Neural progenitor cell (in vitro differentiated cells): ENCODE data around the gene PCDHB13. TPM values are rescaled to one million over a fixed set of nuclear protein-coding genes. Genes with fewer than 3 reads are reported as not detected.
"Not testable (repeated sequence)": the region's sequence is repeated elsewhere in the genome, so short reads cannot be mapped to it uniquely, and the experiment has no call there.

Source experiments
- DNase-seq: peaks from one replicate; pipeline ENCODE4 v3.0.0-alpha.2; 2016; ENCODE audit warnings: low spot score
- H2AFZ ChIP-seq: fragments of 200-600 bp; sonication (generic); replicated peaks from 2 replicates; pipeline ENCODE4 v1.6.1; 2016; ENCODE audit warnings: antibody characterized with exemption
- H3F3A ChIP-seq: fragments of 200-600 bp; sonication (generic); 2 replicates; pipeline ENCODE4 v1.6.1; 2016; ENCODE audit warnings: antibody characterized with exemption, low read depth
- H3K27ac ChIP-seq: fragments of 200-600 bp; sonication (generic); 2 replicates; pipeline ENCODE4 v1.5.1; 2016; ENCODE audit warnings: mild to moderate bottlenecking
- H3K27me3 ChIP-seq: fragments of 200-600 bp; sonication (generic); 2 replicates; pipeline ENCODE4 v1.6.1; 2016; ENCODE audit warnings: mild to moderate bottlenecking, moderate library complexity
- H3K36me3 ChIP-seq: fragments of 200-600 bp; sonication (generic); 2 replicates; pipeline ENCODE4 v1.5.1; 2016
- H3K4me1 ChIP-seq: fragments of 200-600 bp; sonication (generic); 2 replicates; pipeline ENCODE4 v1.6.1; 2016; ENCODE audit warnings: mixed run types
- H3K4me2 ChIP-seq: fragments of 200-600 bp; sonication (generic); 2 replicates; pipeline ENCODE4 v1.6.1; 2016
- H3K4me3 ChIP-seq: fragments of 200-600 bp; sonication (generic); 2 replicates; pipeline ENCODE4 v1.5.1; 2016
- H3K79me2 ChIP-seq: fragments of 200-600 bp; sonication (generic); 2 replicates; pipeline ENCODE4 v1.6.1; 2016; ENCODE audit warnings: low read depth
- H3K9ac ChIP-seq: fragments of 200-600 bp; sonication (generic); 2 replicates; pipeline ENCODE4 v1.6.1; 2016
- H3K9me3 ChIP-seq: fragments of 200-600 bp; sonication (generic); 2 replicates; pipeline ENCODE4 v1.5.1; 2016; ENCODE audit warnings: low read depth
- H4K20me1 ChIP-seq: fragments of 200-600 bp; sonication (generic); 2 replicates; pipeline ENCODE4 v1.6.1; 2016; ENCODE audit warnings: low read depth
- H3K27ac Mint-ChIP-seq: 3 replicates; pipeline ENCODE4 v1.8.0; 2021; ENCODE audit warnings: mixed read lengths
- H3K27me3 Mint-ChIP-seq: 2 replicates; pipeline ENCODE4 v1.8.0; 2022; ENCODE audit warnings: low read depth, mild to moderate bottlenecking, inconsistent platforms, moderate library complexity, mixed read lengths; ENCODE audit not compliant: insufficient read depth
- H3K36me3 Mint-ChIP-seq: 3 replicates; pipeline ENCODE4 v1.8.0; 2021; ENCODE audit warnings: mixed read lengths
- H3K4me1 Mint-ChIP-seq: 3 replicates; pipeline ENCODE4 v1.8.0; 2021; ENCODE audit warnings: mixed read lengths
- H3K4me3 Mint-ChIP-seq: 3 replicates; pipeline ENCODE4 v1.8.0; 2021; ENCODE audit warnings: mild to moderate bottlenecking, moderate library complexity, mixed read lengths
- H3K9me3 Mint-ChIP-seq: 3 replicates; pipeline ENCODE4 v1.8.0; 2020; ENCODE audit warnings: mixed read lengths
- CTCF ChIP-seq: fragments of 200-600 bp; sonication (generic); IDR thresholded peaks from 2 replicates; pipeline ENCODE4 v1.5.1; 2017; ENCODE audit warnings: antibody characterized with exemption, mild to moderate bottlenecking
- EZH2 ChIP-seq: fragments of 200-600 bp; sonication (generic); IDR thresholded peaks from 2 replicates; pipeline ENCODE4 v1.6.1; 2017; ENCODE audit warnings: antibody characterized with exemption, mild to moderate bottlenecking, moderate library complexity
- EZH2phosphoT487 ChIP-seq: fragments of 200-600 bp; sonication (generic); IDR thresholded peaks from 2 replicates; pipeline ENCODE4 v1.6.1; 2017; ENCODE audit warnings: antibody characterized with exemption
- total RNA-seq: library from RNA; depleted of rRNA; stranded (reverse); fragments of >200 nt; gene quantifications from 2 replicates; pipeline ENCODE4 v1.2.3, GENCODE V29; 2015; ENCODE audit warnings: low replicate concordance

The PCDHB13 gene
- total RNA-seq, 1 donor from 2014 or later, result 2.4 TPM

- Mint-ChIP-seq H3K4me3 (no peak overlapping the region), H3K27me3 (peaks cover 2% of the 10 kb centered on the region), H3K4me1 (no peaks in the 10 kb centered on the region), H3K27ac (no peak overlapping the region), H3K9me3 (peaks cover 66% of the 10 kb centered on the region), H3K36me3 (peaks cover 11% of the 10 kb centered on the region)
- H3K36me3 ChIP-seq, result no peaks in the 10 kb centered on the region
- no peaks in the 10 kb centered on the region for H3K4me1 ChIP-seq
- no peak overlapping the region for H3K4me2 ChIP-seq
- no peak for DNase-seq
- no peaks in the 10 kb centered on the region for H4K20me1 ChIP-seq
- no peak overlapping the region for H3K9ac ChIP-seq
- no peaks in the 10 kb centered on the region for H3F3A ChIP-seq
- peaks cover 16% of the 10 kb centered on the region for H3K9me3 ChIP-seq
- no peak overlapping the region for H3K27ac ChIP-seq
- H3K4me3 ChIP-seq, result no peak overlapping the region
- no peaks in the 10 kb centered on the region for H3K27me3 ChIP-seq
- H3K79me2 ChIP-seq, result no peaks in the 10 kb centered on the region
- no peak overlapping the region for H2AFZ ChIP-seq
- TF ChIP-seq EZH2, result no peak
- no peak for TF ChIP-seq EZH2phosphoT487
- no peak for TF ChIP-seq CTCF
Observed at GRCh38 chr5:141236516-141237313, 23.0 kb downstream of the PCDHB13 start.

- Histone ChIP-seq H3K4me1 (no peaks in the 10 kb centered on the region), H3K27ac (no peak overlapping the region), H4K20me1 (no peaks in the 10 kb centered on the region), H3K9ac (no peak overlapping the region), H3K9me3 (peaks cover 15% of the 10 kb centered on the region), H2AFZ (no peak overlapping the region), H3K79me2 (no peaks in the 10 kb centered on the region), H3K4me3 (no peak overlapping the region), H3K27me3 (no peaks in the 10 kb centered on the region), H3K4me2 (no peak overlapping the region), H3K36me3 (peaks cover 4% of the 10 kb centered on the region), H3F3A (no peaks in the 10 kb centered on the region)
- TF ChIP-seq EZH2 (no peak), EZH2phosphoT487 (no peak), CTCF (no peak)
- Mint-ChIP-seq H3K4me3 (no peak overlapping the region), H3K36me3 (peaks cover 15% of the 10 kb centered on the region), H3K4me1 (no peaks in the 10 kb centered on the region), H3K27me3 (no peaks in the 10 kb centered on the region), H3K27ac (no peak overlapping the region), H3K9me3 (peaks cover 76% of the 10 kb centered on the region)
- no peak for DNase-seq
Observed at GRCh38 chr5:141241496-141241895, 27.8 kb downstream of the PCDHB13 start.

- peaks cover 27% of the 10 kb centered on the region for H3K36me3 Mint-ChIP-seq
- H3K4me3 ChIP-seq, result peak within 1 kb of the TSS; percentile 41
Observed at GRCh38 chr5:141245250-141245717, 31.6 kb downstream of the PCDHB13 start, which contains the start of gene PCDHB15. TSS of gene PCDHB15 (plus strand) at chr5:141245395. CDS start at chr5:141245579, 184 bp downstream.

GRCh38 chr5:141246971-141247370 is 33.3 kb downstream of the PCDHB13 start:
- H3K27ac Mint-ChIP-seq, H3K9ac ChIP-seq, H4K20me1 ChIP-seq, H3K27me3 Mint-ChIP-seq, H3K27ac ChIP-seq, H3F3A ChIP-seq, H2AFZ ChIP-seq, H3K4me2 ChIP-seq, DNase-seq, H3K79me2 ChIP-seq, H3K4me3 Mint-ChIP-seq, H3K4me1 Mint-ChIP-seq, H3K4me1 ChIP-seq, H3K4me3 ChIP-seq, H3K27me3 ChIP-seq: not testable (repeated sequence)
- Histone ChIP-seq H3K36me3 (peaks cover 18% of the 10 kb centered on the region), H3K9me3 (peaks cover 15% of the 10 kb centered on the region)
- H3K9me3 Mint-ChIP-seq, result peaks cover 77% of the 10 kb centered on the region
- peaks cover 18% of the 10 kb centered on the region for H3K36me3 Mint-ChIP-seq

More at GRCh38 chr5:141245250-141245717, 31.6 kb downstream of the PCDHB13 start, which contains the start of gene PCDHB15:
- TF ChIP-seq EZH2 (no peak), CTCF (peak; percentile 67)
- Mint-ChIP-seq H3K9me3 (peaks cover 77% of the 10 kb centered on the region), H3K4me3 (no peak within 1 kb of the TSS), H3K27ac (no peak within 1 kb of the TSS), H3K27me3 (peaks cover 2% of the 10 kb centered on the region), H3K4me1 (peaks cover 9% of the 10 kb centered on the region)
- Histone ChIP-seq H3K4me2 (peak within 1 kb of the TSS; percentile 73), H3K36me3 (peaks cover 18% of the 10 kb centered on the region), H3K9me3 (peaks cover 11% of the 10 kb centered on the region), H4K20me1 (no peaks in the 10 kb centered on the region), H2AFZ (peak within 1 kb of the TSS; percentile 91), H3K4me1 (no peaks in the 10 kb centered on the region), H3F3A (no peaks in the 10 kb centered on the region), H3K79me2 (no peaks in the 10 kb centered on the region), H3K27me3 (no peaks in the 10 kb centered on the region), H3K27ac (peak within 1 kb of the TSS; percentile 76), H3K9ac (no peak within 1 kb of the TSS)
- DNase-seq, result peak; percentile 75

GRCh38 chr5:141247434-141247833 is 33.7 kb downstream of the PCDHB13 start:
- Mint-ChIP-seq H3K36me3 (peaks cover 18% of the 10 kb centered on the region), H3K9me3 (peaks cover 77% of the 10 kb centered on the region)
- not testable (repeated sequence) for H4K20me1 ChIP-seq, H3K79me2 ChIP-seq, H3K9ac ChIP-seq, H3K27ac ChIP-seq, H3K4me2 ChIP-seq, H3K27me3 ChIP-seq, DNase-seq, H3K27ac Mint-ChIP-seq, H2AFZ ChIP-seq, H3K4me1 ChIP-seq, H3F3A ChIP-seq, H3K4me3 Mint-ChIP-seq, H3K4me1 Mint-ChIP-seq, H3K27me3 Mint-ChIP-seq, H3K4me3 ChIP-seq
- H3K36me3 ChIP-seq, result peaks cover 18% of the 10 kb centered on the region
- peaks cover 16% of the 10 kb centered on the region for H3K9me3 ChIP-seq
